GM12878 (cell line): ENCODE measurements around the gene DNAH2. TPM values are rescaled to one million over a fixed set of nuclear protein-coding genes. Genes with fewer than 3 reads are reported as not detected.

Experiments used
- ATAC-seq: fragments of 200-7000 bp; cut with Tn5 transposase; 3 replicates; pipeline ENCODE4 v1.9.1; 2020; ENCODE audit warnings: mild to moderate bottlenecking, moderate library complexity
- BruUV-seq: library from RNA; stranded (reverse); fragments of 400-500 nt; replicated peaks from 2 replicates; lab custom pipeline; 2021; lab: Mats Ljungman, UMichigan
- CTCF ChIA-PET: fragments of 300-600 bp; sonication (Branson Sonifier 250); formaldehyde crosslinking; extraction: SDS; loops from one replicate; lab custom pipeline; 2021; ENCODE audit warnings: inconsistent platforms; lab: Yijun Ruan, JAX
- POLR2A ChIA-PET: fragments of 350-600 bp; formaldehyde crosslinking; extraction: SDS; loops from one replicate; lab custom pipeline; 2021; ENCODE audit warnings: inconsistent platforms; lab: Charles Lee
- RAD21 ChIA-PET: fragments of 300-600 bp; sonication (Branson Sonifier 250); formaldehyde crosslinking; loops from one replicate; lab custom pipeline; 2023; ENCODE audit warnings: antibody characterized with exemption; ENCODE audit not compliant: unreplicated experiment; lab: Charles Lee
- SMC1A ChIA-PET: fragments of 300-600 bp; sonication (Branson Sonifier 250); formaldehyde crosslinking; loops from one replicate; lab custom pipeline; 2023; ENCODE audit not compliant: unreplicated experiment, uncharacterized antibody; lab: Charles Lee
- DNase-seq: peaks from one replicate; pipeline ENCODE4 v3.0.0-alpha.2; 2011; ENCODE audit warnings: low read depth, low spot score
- FAIRE-seq: peaks from 3 replicates; lab custom pipeline; 2011; peaks lifted over from hg19 to GRCh38; lab: Jason Lieb, UNC
- H2AFZ ChIP-seq: 2 replicates; pipeline ENCODE4 v1.6.0; 2011; ENCODE audit warnings: low read depth, low read length, control low read depth; ENCODE audit not compliant: control insufficient read depth
- H3K27ac ChIP-seq: 2 replicates; pipeline ENCODE4 v1.5.1; 2011; ENCODE audit warnings: control low read depth; ENCODE audit not compliant: control insufficient read depth, insufficient read depth
- H3K27me3 ChIP-seq, 2 experiments: replicated peaks in 1 of 2; 2 replicates each; pipeline versions ENCODE4 v1.6.0 to v1.6.1; 2011; ENCODE audit warnings: low read length in 1 of 2; ENCODE audit not compliant: control insufficient read depth in 2 of 2, insufficient read depth in 2 of 2
- H3K36me3 ChIP-seq, 2 experiments: 2 replicates each; pipeline ENCODE4 v1.5.1; 2011; ENCODE audit warnings: low read length in 1 of 2; ENCODE audit not compliant: control insufficient read depth in 2 of 2, insufficient read depth in 2 of 2
- H3K4me1 ChIP-seq: 2 replicates; pipeline ENCODE4 v1.6.1; 2011; ENCODE audit warnings: mild to moderate bottlenecking, low read length, moderate library complexity, mixed read lengths; ENCODE audit not compliant: control insufficient read depth, insufficient read depth
- H3K4me2 ChIP-seq: 2 replicates; pipeline ENCODE4 v1.6.0; 2011; ENCODE audit warnings: control low read depth; ENCODE audit not compliant: control insufficient read depth, insufficient read depth
- H3K4me3 ChIP-seq: fragments of 200-600 bp; sonication (generic); 2 replicates; pipeline ENCODE4 v1.5.1; 2016
- H3K79me2 ChIP-seq: 2 replicates; pipeline ENCODE4 v1.6.0; 2011; ENCODE audit warnings: low read length; ENCODE audit not compliant: control insufficient read depth, insufficient read depth
- H3K9ac ChIP-seq: 2 replicates; pipeline ENCODE4 v1.8.0; 2011; ENCODE audit warnings: low read length, control low read depth, mixed read lengths; ENCODE audit not compliant: control insufficient read depth, insufficient read depth
- H3K9me3 ChIP-seq: replicated peaks from 3 replicates; pipeline ENCODE4 v1.5.1; 2011; ENCODE audit warnings: mild to moderate bottlenecking, low read length; ENCODE audit not compliant: control insufficient read depth, insufficient read depth
- H4K20me1 ChIP-seq: 2 replicates; pipeline ENCODE4 v1.6.0; 2011; ENCODE audit not compliant: control insufficient read depth, insufficient read depth
- BHLHE40 ChIP-seq, 2 experiments: fragments of 450-650 bp in 1 of 2; IDR thresholded peaks; 2 replicates each; pipeline ENCODE4 v1.6.1; 2011 to 2017; ENCODE audit warnings: low read depth in 2 of 2, borderline replicate concordance in 1 of 2, improper control_type of control experiment in 1 of 2, low read length in 1 of 2, mild to moderate bottlenecking in 1 of 2
- HDGF ChIP-seq: fragments of 450-650 bp; IDR thresholded peaks from 2 replicates; pipeline ENCODE4 v1.6.1; 2016; ENCODE audit warnings: antibody characterized with exemption
- TBL1XR1 ChIP-seq: IDR thresholded peaks from 2 replicates; pipeline ENCODE4 v1.6.1; 2012; ENCODE audit warnings: low read depth, low read length, improper control_type of control experiment
- WGBS: methylation state at CpG from one replicate; pipeline ENCODE4 v1.1.6; 2016; ENCODE audit warnings: low lambda C conversion rate; ENCODE audit not compliant: insufficient replicate concordance, insufficient coverage; ENCODE audit errors: missing lambda C conversion rate; 5-methylcytosine and 5-hydroxymethylcytosine counted together
- in situ Hi-C: fragments of 300-500 bp; cut with MboI; formaldehyde crosslinking; loops from 9 replicates; pipeline ENCODE4 v1.14.3; 2018; ENCODE audit warnings: mixed read lengths
- intact Hi-C: fragments of 100-400 bp; cut with micrococcal nuclease; formaldehyde crosslinking; loops from one replicate; pipeline ENCODE4 v1.14.2; 2022; ENCODE audit not compliant: unreplicated experiment
- polyA plus RNA-seq, 11 experiments: library from polyadenylated mRNA; depleted of rRNA in 4 of 11; unstranded in 6 of 11; stranded (reverse) in 5 of 11; fragments of >200 nt; fragmentation: Nextera tagmentation in 4 of 11; fragmentation: Illumina TruSeq in 1 of 11; extraction: Ambion mirVana in 4 of 11; extraction: Trizol in 1 of 11; gene quantifications; 1 replicate in 1 of 11; 2 replicates in 10 of 11; pipeline versions ENCODE4 v1.2.1 to v1.2.3, GENCODE V29; 2011 to 2016; ENCODE audit warnings: inconsistent platforms in 2 of 11, missing spikeins in 2 of 11, low read depth in 1 of 11
- total RNA-seq, 4 experiments: library from RNA; depleted of rRNA in 3 of 4; stranded (reverse); fragments of >200 nt in 3 of 4; fragmentation: Illumina TruSeq in 1 of 4; extraction: Trizol in 1 of 4; gene quantifications; 2 replicates each; pipeline versions ENCODE4 v1.2.1 to v1.2.3, GENCODE V29; 2013 to 2021
- TF ChIP-seq, protein P1 (sequence below): IDR thresholded peaks from 2 replicates; pipeline ENCODE4 v1.6.1; 2011; ENCODE audit warnings: borderline replicate concordance, low read depth, mild to moderate bottlenecking, moderate library complexity, low read length; ENCODE audit not compliant: insufficient read depth, poor library complexity, severe bottlenecking
- TF ChIP-seq, protein P2 (sequence below): IDR thresholded peaks from 2 replicates; pipeline ENCODE4 v1.6.1; 2012; ENCODE audit warnings: improper control_type of control experiment, low read depth, low read length; ENCODE audit not compliant: insufficient replicate concordance

DNAH2 gene
- total and polyA plus RNA-seq, 10 of the 15 experiments (the other 5 are each of a cell fraction or from before 2014, with no cell fraction given), result not detected

GRCh38 chr17:7882068-7882467, 164.5 kb downstream of the DNAH2 start:
- Histone ChIP-seq H3K9ac (peak overlapping the region; percentile 4; the same call in 1 of the 2 replicates), H3K4me3 (peak overlapping the region; percentile 58), H3K27ac (no peak overlapping the region), H4K20me1 (no peaks in the 10 kb centered on the region), H3K4me1 (peaks cover 15% of the 10 kb centered on the region), H2AFZ (no peak overlapping the region), H3K79me2 (peaks cover 24% of the 10 kb centered on the region), H3K4me2 (peak overlapping the region; percentile 57), H3K36me3 (peaks cover 0 to 2% of the 10 kb centered on the region in 2 experiments; a peak in 1 of 4 replicates), H3K9me3 (no peaks in the 10 kb centered on the region), H3K27me3 (no peaks in the 10 kb centered on the region)
- BruUV-seq, result no TSS peak
- ChIA-PET CTCF (interaction anchor here (1.0 to 8.9 kb wide), 6 partner anchors 13 to 159 kb away, joined by 3 to 75 read pairs (median 4); partner anchors contain the start of gene NAA38), POLR2A (interaction anchor here (1.0 to 1.5 kb wide), 3 partner anchors 10 to 46 kb away, joined by 3 to 8 read pairs (median 3); no protein-coding TSS in a partner anchor), RAD21 (interaction anchor here (0.6 to 0.8 kb wide), 2 partner anchors 25 to 31 kb away, joined by 3 read pairs; partner anchors contain the start of gene NAA38), SMC1A (interaction anchor here (1.2 to 1.3 kb wide), 2 partner anchors 16 to 41 kb away, joined by 3 to 4 read pairs; no protein-coding TSS in a partner anchor)
- peak; percentile 38 for FAIRE-seq
- intact Hi-C loops, result no loop called here
- DNase-seq, result no peak
- in situ Hi-C loops, result no loop called here
- WGBS, result 41% methylated on average over 7 of the region's 7 CpGs
- TF ChIP-seq BHLHE40 (IDR thresholded peaks at IDR 0.05; ENCODE audit: borderline replicate concordance in 1 of 2, low read depth in 2 of 2, low read length in 1 of 2), result peak in 1 of 2 experiments; percentile 19; a peak in 1 of 4 replicates
- no peak for TF ChIP-seq TBL1XR1
- no peak for TF ChIP-seq HDGF
- peak; percentile 6 for ATAC-seq

DNA sequence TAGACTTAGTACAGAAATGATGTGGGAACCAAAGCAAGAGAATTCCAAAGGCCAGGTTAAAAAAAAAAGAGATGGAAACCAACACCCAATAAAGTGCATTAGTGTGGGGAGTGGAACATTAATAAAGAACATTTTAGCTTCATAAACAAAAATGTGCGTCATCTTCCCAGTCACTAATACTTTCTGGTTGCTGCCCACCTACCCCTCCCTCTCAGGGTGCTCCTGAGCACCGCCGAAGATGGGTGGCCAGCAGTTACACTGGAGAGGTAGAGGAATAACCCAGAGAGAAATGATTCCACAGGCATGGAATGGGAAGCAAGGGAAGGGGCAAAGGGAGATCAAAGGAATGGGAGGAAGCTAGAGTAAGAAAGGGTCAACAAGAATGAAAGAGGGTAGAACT, 165.1 kb downstream of the DNAH2 start:
- intact Hi-C loops (no loop called here), in situ Hi-C loops (no loop called here)
- POLR2A ChIA-PET, result interaction anchor here (0.6 to 1.5 kb wide), 8 partner anchors 11 to 844 kb away, joined by 3 to 8 read pairs (median 3); no protein-coding TSS in a partner anchor
- Histone ChIP-seq H3K4me3 (peak overlapping the region; percentile 58; the same call in 1 of the 2 replicates), H3K9me3 (no peaks in the 10 kb centered on the region), H3K79me2 (peaks cover 29% of the 10 kb centered on the region), H3K27ac (no peak overlapping the region), H3K4me2 (peak overlapping the region; percentile 57), H2AFZ (no peak overlapping the region), H3K36me3 (peaks cover 0 to 2% of the 10 kb centered on the region in 2 experiments; a peak in 1 of 4 replicates), H3K27me3 (no peaks in the 10 kb centered on the region), H4K20me1 (no peaks in the 10 kb centered on the region), H3K9ac (no peak overlapping the region), H3K4me1 (peaks cover 11% of the 10 kb centered on the region)
- TF ChIP-seq, protein P1, sequence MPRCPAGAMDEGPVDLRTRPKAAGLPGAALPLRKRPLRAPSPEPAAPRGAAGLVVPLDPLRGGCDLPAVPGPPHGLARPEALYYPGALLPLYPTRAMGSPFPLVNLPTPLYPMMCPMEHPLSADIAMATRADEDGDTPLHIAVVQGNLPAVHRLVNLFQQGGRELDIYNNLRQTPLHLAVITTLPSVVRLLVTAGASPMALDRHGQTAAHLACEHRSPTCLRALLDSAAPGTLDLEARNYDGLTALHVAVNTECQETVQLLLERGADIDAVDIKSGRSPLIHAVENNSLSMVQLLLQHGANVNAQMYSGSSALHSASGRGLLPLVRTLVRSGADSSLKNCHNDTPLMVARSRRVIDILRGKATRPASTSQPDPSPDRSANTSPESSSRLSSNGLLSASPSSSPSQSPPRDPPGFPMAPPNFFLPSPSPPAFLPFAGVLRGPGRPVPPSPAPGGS, result no peak
- TF ChIP-seq, protein P2, sequence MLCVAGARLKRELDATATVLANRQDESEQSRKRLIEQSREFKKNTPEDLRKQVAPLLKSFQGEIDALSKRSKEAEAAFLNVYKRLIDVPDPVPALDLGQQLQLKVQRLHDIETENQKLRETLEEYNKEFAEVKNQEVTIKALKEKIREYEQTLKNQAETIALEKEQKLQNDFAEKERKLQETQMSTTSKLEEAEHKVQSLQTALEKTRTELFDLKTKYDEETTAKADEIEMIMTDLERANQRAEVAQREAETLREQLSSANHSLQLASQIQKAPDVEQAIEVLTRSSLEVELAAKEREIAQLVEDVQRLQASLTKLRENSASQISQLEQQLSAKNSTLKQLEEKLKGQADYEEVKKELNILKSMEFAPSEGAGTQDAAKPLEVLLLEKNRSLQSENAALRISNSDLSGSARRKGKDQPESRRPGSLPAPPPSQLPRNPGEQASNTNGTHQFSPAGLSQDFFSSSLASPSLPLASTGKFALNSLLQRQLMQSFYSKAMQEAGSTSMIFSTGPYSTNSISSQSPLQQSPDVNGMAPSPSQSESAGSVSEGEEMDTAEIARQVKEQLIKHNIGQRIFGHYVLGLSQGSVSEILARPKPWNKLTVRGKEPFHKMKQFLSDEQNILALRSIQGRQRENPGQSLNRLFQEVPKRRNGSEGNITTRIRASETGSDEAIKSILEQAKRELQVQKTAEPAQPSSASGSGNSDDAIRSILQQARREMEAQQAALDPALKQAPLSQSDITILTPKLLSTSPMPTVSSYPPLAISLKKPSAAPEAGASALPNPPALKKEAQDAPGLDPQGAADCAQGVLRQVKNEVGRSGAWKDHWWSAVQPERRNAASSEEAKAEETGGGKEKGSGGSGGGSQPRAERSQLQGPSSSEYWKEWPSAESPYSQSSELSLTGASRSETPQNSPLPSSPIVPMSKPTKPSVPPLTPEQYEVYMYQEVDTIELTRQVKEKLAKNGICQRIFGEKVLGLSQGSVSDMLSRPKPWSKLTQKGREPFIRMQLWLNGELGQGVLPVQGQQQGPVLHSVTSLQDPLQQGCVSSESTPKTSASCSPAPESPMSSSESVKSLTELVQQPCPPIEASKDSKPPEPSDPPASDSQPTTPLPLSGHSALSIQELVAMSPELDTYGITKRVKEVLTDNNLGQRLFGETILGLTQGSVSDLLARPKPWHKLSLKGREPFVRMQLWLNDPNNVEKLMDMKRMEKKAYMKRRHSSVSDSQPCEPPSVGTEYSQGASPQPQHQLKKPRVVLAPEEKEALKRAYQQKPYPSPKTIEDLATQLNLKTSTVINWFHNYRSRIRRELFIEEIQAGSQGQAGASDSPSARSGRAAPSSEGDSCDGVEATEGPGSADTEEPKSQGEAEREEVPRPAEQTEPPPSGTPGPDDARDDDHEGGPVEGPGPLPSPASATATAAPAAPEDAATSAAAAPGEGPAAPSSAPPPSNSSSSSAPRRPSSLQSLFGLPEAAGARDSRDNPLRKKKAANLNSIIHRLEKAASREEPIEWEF, result no peak
- DNase-seq, result no peak
- CTCF ChIA-PET, result interaction anchor here (0.7 to 1.7 kb wide), 8 partner anchors 9 to 159 kb away, joined by 3 to 4 read pairs (median 3); partner anchors contain the start of gene NAA38
- RAD21 ChIA-PET, result interaction anchor here (0.7 to 1.5 kb wide), 8 partner anchors 12 to 633 kb away, joined by 3 to 8 read pairs (median 3); partner anchors contain the start of genes CNTROB, CYB5D1, NAA38 and TRAPPC1
- no peak for ATAC-seq
- FAIRE-seq, result no peak
- 94% methylated on average over 3 of the region's 3 CpGs for WGBS
- SMC1A ChIA-PET, result interaction anchor here (0.7 to 1.5 kb wide), 7 partner anchors 11 to 196 kb away, joined by 3 to 5 read pairs (median 4); partner anchors contain the start of genes CNTROB, NAA38, TP53 and TRAPPC1
- TSS peak; percentile 40 for BruUV-seq
